A549 treated with DMSO at 1 μM for 4 hours (cell line): Measurements from ENCODE around the gene HOMER1. TPM values are rescaled to one million over a fixed set of nuclear protein-coding genes. Genes with fewer than 3 reads are reported as not detected.

Experiments used
- total RNA-seq: library from RNA; stranded (reverse); fragments of 200-300 nt; extraction: Qiagen RNA extraction; gene quantifications from 5 replicates; pipeline ENCODE4 v1.2.3, GENCODE V29; 2022; ENCODE audit warnings: low read depth

Gene HOMER1
- 4.5 to 10.2 TPM (median 6.7 TPM) in 5 replicates for total RNA-seq

DNA sequence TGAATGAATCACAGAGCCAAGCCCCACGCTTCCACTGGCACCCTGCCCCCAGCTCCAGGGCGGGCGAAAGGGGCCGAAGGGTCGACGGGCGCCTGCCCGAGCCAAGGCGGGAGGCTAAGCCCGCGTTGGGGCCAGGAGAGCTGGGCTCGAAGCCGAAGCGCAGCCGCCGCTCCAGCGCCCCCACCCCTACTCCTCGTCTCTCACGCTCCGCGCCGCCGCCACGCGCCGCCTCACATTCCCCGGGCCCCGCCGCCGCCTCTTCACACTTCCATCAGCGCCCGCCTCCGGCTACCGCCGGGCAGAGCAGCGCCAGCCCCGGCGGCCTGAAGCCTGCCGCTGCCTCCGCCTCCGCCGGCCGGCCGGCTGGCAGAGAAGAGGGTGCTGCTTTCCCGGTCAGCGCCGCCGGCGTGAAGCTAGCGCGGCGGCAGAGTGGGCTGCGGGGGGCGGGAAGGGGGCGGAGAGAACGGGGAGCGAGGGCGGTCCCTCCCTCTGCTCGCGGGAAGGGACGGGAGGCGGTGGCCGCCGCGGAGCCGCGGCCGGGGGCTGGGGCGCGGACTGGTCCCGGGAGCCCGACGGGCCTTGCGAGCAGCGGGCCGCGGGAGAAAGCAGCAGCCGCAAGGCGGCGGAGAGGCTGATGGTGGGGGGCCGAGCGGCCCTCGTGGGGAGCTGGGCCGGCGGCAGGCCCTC, at the start of gene HOMER1:
Gene HOMER1, minus strand, starts transcription at position 431 of the 687 bp plus-strand sequence. CDS start 1,360 bp downstream, outside the sequence.

Other genes starting within 250 kb of the HOMER1 start
- gene TENT2, start 98.3 kb upstream of the HOMER1 start, total RNA-seq, result 16.3 to 23.5 TPM (median 20.5 TPM) in 5 replicates
- 0.07 to 0.17 TPM (median 0.13 TPM) in 5 replicates for gene CMYA5, start 175.7 kb upstream of the HOMER1 start, total RNA-seq